ENCODE results near the gene LSR.
A peak's percentile ranks its signal among the peaks of the same experiment; 100 is the strongest.
"Not testable (repeated sequence)": the region's sequence is repeated elsewhere in the genome, so short reads cannot be mapped to it uniquely, and the experiment has no call there.

LSR gene

GRCh38 chr19:35286101-35286500 lies 37.3 kb downstream of the LSR start:
- not testable (repeated sequence) for DNase-seq (ENCODE audit: low spot score)

DNA sequence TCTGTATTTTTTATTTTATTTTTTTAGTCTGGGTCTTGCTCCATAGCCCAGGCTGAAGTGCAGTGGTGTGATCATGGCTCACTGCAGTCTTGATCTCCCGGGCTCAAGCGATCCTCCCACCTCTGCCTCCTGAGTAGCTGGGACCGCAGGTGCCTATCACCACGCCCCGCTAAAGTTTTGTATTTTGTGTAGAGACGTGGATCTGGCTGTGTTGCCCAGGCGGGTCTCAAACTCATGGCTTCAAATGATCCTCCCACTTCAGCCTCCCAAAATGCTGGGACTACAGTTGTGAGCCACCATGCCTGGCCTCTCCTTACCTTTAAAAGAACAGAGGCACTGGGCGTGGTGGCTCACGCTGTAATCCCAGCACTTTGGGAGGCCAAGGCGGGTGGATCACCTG lies 38.9 kb downstream of the LSR start:
- DNase-seq (ENCODE audit: low spot score), result no peak

DNA sequence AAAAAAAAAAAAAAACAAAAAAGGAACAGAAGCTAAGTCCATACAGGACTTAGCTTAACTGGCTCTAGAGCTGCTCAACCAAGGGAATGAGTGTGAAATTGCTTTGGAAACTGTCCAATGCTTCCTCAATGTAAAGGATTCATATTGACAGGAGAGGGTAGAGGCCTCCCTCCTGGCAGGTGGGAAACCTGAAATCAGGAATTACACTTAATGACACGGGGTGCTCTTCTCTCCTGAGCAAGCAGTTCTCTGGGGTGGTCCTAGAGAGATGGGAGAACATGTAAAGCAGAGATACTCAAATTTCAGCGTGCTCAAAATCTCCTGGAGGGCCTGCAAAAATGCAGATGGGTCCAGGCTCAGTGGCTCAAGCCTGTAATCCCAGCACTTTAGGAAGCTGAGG lies 39.5 kb downstream of the LSR start:
- DNase-seq (ENCODE audit: low spot score), result no peak

GRCh38 chr19:35288906-35289305 lies 40.1 kb downstream of the LSR start:
- no peak for DNase-seq (ENCODE audit: low spot score)

GRCh38 chr19:35290381-35291127 lies 41.8 kb downstream of the LSR start:
- DNase-seq (ENCODE audit: low spot score), result peak; percentile 88

GRCh38 chr19:35291259-35291658 lies 42.5 kb downstream of the LSR start:
- DNase-seq (ENCODE audit: low spot score), result peak; percentile 37

DNA sequence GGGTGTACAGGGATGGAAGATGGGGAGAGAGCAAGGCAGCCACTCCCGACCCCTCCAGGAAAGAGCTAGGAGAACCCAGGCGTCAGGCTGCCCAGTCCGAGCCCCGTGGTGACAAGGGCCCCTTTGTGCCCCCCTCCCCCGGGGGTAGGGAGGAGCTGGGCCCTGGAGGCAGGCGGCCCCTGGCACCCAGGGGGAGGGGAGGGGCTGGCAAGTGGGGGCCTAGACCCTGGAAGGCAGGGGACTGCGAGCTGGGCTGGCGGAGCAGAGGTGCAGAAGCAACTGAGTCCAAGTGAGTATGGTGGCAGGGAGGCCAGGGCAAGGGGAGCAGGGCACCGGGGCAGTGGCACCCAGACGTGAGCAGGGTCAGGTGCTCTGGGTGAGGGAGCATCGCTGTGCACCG lies 43.1 kb downstream of the LSR start, which contains the start of gene MAG:
Gene MAG, plus strand, starts transcription at position 246 of the 400 bp plus-strand sequence. CDS start 3,248 bp downstream, outside the sequence.
- DNase-seq (ENCODE audit: low spot score), result peak; percentile 93

- no peak for DNase-seq (ENCODE audit: low spot score)
These were observed 43.9 kb downstream of the LSR start for GRCh38 chr19:35292421-35293362.

GRCh38 chr19:35293363-35293739 lies 44.5 kb downstream of the LSR start:
- peak; percentile 84 for DNase-seq (ENCODE audit: low spot score)

DNA sequence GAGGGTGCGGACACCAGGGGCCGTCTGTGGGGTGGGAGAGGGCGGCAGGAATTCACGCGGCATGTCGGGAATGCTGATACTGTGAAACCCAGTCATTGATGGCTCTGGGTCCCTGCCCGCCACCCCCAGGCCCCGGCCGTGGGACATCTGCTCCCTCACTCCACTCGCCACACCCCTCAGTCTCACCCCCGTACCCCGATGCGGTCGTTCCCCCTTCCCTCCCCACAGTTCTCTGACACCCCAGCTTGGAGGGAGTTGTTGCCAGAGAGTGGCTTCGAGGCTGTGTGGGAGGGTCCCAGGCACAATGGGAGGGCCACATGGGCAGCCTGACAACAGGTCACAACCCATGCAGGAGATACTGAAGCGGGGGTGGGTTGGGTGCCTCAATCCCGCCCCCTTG lies 45.0 kb downstream of the LSR start:
- no peak for DNase-seq (ENCODE audit: low spot score)

- no peak for DNase-seq (ENCODE audit: low spot score)
These were observed 45.5 kb downstream of the LSR start for GRCh38 chr19:35294328-35294727.

DNA sequence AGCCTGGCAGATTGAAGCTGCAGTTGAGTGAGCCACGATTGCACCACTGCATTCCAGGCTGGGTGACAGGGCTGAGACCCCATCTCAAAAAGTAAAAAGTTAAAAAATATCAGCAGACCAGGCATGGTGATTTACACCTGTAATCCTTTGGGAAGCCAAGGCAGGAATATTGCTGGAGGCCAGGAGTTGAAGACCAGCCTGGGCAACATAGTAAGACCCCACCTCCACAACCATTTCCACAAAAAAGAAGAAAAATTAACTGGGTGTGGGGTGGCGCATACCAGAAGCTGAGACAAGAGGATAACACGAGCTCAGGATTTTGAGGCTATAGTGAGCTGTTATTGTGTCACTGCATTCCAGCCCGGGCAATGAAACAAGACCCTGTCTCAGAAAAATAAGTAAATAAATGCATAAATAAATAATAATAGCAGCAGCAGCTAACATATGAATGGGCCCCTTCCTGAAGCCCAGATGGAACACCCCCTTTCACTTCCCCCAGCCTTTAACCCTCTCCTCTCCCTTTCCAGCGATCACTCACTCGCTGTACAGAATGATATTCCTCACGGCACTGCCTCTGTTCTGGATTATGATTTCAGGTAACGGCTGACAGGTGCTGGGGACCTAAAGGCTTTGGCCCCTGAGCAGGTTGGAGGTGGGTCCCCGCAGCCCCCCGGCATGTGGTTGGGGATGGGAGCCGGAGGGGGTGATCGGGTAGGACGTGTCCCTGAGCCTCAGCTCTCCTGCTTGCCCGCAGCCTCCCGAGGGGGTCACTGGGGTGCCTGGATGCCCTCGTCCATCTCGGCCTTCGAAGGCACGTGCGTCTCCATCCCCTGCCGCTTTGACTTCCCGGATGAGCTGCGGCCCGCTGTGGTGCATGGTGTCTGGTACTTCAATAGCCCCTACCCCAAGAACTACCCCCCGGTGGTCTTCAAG lies 46.3 kb downstream of the LSR start:
- no peak for DNase-seq (ENCODE audit: low spot score)

GRCh38 chr19:35295792-35296462 lies 47.1 kb downstream of the LSR start:
- no peak for DNase-seq (ENCODE audit: low spot score)

- no peak for DNase-seq (ENCODE audit: low spot score)
These were observed 48.1 kb downstream of the LSR start for GRCh38 chr19:35296644-35297514.

GRCh38 chr19:35297515-35297848 lies 48.7 kb downstream of the LSR start:
- no peak for DNase-seq (ENCODE audit: low spot score)

GRCh38 chr19:35297922-35298321 lies 49.1 kb downstream of the LSR start:
- DNase-seq (ENCODE audit: low spot score), result no peak

DNA sequence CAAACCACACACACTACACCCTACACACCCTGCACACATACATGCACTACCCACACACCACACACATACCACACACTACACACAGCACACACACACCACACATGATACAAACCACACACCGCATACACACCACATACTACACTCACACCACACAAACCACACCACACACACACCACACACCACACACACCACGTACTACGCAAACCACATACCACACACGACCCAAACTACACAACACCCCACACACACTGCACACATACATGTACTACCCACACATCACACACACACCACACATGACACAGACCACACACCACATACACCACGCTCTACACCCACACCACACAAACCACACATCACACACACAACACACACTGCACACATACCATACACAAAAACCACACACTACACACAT lies 49.8 kb downstream of the LSR start:
- DNase-seq (ENCODE audit: low spot score), result no peak

DNA sequence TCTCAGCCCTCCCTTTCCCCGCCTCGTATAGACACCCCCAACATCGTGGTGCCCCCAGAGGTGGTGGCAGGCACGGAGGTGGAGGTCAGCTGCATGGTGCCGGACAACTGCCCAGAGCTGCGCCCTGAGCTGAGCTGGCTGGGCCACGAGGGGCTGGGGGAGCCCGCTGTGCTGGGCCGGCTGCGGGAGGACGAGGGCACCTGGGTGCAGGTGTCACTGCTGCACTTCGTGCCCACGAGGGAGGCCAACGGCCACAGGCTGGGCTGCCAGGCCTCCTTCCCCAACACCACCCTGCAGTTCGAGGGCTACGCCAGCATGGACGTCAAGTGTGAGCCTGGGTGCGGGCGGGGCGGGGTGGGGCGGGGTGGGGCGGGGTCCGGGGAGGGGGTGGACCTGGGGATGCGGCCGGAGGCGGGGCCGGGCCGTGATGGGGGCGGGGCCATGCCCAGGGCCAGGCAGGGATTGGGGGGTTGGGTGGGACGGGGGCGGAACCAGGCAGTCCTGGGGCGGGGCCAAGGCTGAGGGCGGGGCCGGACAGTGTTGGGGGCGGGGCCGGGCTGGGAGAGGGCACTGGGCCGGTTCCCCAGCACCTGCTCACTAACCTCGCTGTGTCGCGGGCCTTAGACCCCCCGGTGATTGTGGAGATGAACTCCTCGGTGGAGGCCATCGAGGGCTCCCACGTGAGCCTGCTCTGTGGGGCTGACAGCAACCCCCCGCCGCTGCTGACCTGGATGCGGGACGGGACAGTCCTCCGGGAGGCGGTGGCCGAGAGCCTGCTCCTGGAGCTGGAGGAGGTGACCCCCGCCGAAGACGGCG lies 50.9 kb downstream of the LSR start:
- peak; percentile 70 for DNase-seq (ENCODE audit: low spot score)

GRCh38 chr19:35300339-35300649 lies 51.5 kb downstream of the LSR start:
- DNase-seq (ENCODE audit: low spot score), result no peak

DNA sequence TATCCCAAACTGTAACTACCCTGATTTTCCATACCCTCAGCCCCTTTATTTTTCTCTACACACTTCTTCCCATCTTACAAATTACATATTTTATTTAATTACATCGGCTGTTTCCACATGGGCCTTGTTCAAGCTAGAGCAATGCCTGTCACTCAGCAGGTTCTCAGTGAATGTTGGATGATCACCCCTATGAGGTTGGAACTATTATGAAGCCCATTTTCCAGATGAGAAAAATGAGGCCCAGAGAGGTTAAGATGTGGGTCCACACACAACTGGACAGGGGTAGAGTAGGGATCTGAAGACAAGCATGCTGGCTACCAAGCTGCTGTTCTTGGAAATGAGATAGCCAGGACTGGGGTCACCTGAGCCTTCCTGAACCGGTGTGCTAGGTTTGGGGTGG lies 53.2 kb downstream of the LSR start:
- DNase-seq (ENCODE audit: low spot score), result no peak

Data from Ammon's horn (tissue), 1 donor.